Measurements from ENCODE around the gene SLC52A1. TPM values are rescaled to one million over a fixed set of nuclear protein-coding genes. Genes with fewer than 3 reads are reported as not detected.
A peak's percentile ranks its signal among the peaks of the same experiment; 100 is the strongest.

Gene SLC52A1
- polyA plus RNA-seq, 1 of the 3 experiments (the other 2 are of a cell fraction) = 0.49 TPM

DNA sequence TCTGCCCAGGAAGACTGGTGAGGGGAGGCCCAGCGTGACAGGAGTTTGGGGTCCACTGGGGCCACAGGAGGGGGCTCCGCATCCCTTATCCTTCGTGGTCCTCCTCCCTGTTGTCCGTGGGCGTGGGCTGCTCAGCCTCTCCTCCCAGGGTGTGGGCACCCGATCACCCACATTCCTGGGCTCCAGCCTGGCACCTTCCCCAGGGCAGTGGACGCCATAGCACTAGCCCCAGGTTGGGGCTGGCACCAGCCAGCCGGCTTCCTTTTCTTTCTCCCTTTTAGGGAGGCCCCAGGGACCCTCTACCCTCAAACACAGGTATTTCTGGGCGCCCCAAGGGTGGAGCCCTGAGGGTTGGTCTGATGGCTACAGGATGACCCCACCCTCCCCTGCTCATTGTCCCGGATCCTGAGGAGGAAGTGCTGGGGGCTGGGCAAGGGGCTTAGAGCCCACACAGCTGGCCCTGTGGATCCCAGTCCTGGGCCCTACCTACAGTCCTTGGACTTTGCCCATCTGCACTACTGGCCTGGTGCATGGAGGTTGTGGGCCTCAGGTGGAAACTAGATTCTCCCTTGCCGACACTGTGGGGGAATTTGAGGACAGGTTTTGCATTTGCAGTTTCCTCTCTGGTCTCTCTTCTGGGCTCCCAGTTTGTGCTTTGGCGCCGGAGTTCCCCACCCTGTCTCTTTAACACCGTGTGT, 36.3 kb downstream of the SLC52A1 start:
- CTCF ChIA-PET = interaction anchor here (0.8 to 8.1 kb wide), 4 partner anchors 11 to 33 kb away, joined by 3 to 54 read pairs (median 9); partner anchors contain the start of gene CAMTA2
- no peak overlapping the region for H2AFZ ChIP-seq (ENCODE audit: low read depth)
- peak overlapping the region in 1 of 2 experiments; percentile 24; a peak in 2 of 4 replicates for H3K27ac ChIP-seq (ENCODE audit: low read depth in 2 of 2, low read length in 1 of 2)

DNA sequence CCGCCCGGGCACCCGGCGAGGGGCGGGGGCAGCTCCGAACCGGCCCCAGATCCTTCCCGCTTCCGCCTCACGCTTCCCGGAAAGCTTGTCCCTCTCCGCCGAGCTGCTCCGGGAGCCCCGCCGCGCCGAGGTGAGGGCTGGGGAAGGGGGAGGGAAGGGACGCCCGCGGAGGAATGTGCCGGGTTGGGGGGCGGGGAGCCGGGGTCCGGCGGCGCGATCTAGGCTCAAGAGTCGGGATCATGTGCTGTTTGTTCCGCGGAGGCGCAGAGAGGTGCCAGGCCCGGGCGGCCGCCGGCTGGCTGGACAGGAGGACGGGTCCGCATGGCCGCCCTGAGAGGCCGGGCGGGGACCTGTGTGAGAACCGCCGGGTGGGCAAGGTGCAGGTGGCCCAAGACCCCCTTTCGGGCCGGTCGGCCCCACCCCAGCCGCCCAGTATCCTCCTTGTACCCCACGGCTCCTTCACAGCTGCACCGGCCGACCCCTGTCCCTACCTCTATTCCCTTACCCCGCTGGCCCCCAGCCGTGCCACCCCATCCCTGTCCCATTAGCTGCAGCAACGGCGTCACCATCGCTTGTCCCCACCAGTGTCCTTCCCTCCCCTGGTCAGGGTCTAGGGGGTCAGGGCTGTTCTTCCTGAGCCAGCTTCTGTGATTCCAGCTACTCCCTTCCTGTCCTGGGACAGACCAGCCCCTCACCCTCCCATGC, 37.0 kb downstream of the SLC52A1 start:
- 0 out of 2 replicates have a peak overlapping the region, but pooled peaks have one; percentile 76 for H2AFZ ChIP-seq (ENCODE audit: low read depth)
- H3K27ac ChIP-seq (ENCODE audit: low read depth in 2 of 2, low read length in 1 of 2) = peak overlapping the region; percentile 24 to 69; a peak in 3 of 4 replicates
- peak overlapping the region; percentile 99 for H3K4me2 ChIP-seq
- peak overlapping the region; percentile 93 to 99 for H3K4me3 ChIP-seq (ENCODE audit: low read depth in 2 of 2, low read length in 1 of 2)
- peak overlapping the region; percentile 84 for H3K9ac ChIP-seq
- H3K9me3 ChIP-seq = no peaks in the 10 kb centered on the region
- ChIA-PET CTCF (interaction anchor here (0.7 to 8.1 kb wide), 7 partner anchors 9 to 64 kb away, joined by 3 to 54 read pairs (median 4); partner anchors contain the start of genes CAMTA2 and PFN1), POLR2A (interaction anchor here (0.6 to 2.2 kb wide), 4 partner anchors 8 to 191 kb away, joined by 3 to 13 read pairs (median 5); partner anchors contain the start of gene SPAG7)
- peaks cover 20% of the 10 kb centered on the region for H4K20me1 ChIP-seq (ENCODE audit: insufficient read depth)
- peaks cover 10 to 20% of the 10 kb centered on the region in 2 experiments for H3K36me3 ChIP-seq (replicated peaks in 1 of 2; ENCODE audit: control insufficient read depth in 1 of 2, insufficient read depth in 2 of 2, low read length in 1 of 2)
- H3K27me3 ChIP-seq (ENCODE audit: insufficient read depth) = no peaks in the 10 kb centered on the region
- WGBS (ENCODE audit: low lambda C conversion rate) = 5% methylated on average over 22 of the region's 55 CpGs
- TF ChIP-seq IRF3 (IDR thresholded peaks at IDR 0.05; ENCODE audit: low read depth, low read length) = no peak
- 0 out of 2 replicates have a peak, but pooled peaks have one; percentile 6 for TF ChIP-seq POLR2AphosphoS5 (IDR thresholded peaks at IDR 0.05; ENCODE audit: low read depth, low read length)
- 0 out of 2 replicates have a peak, but pooled peaks have one; percentile 2 for TF ChIP-seq NRF1 (IDR thresholded peaks at IDR 0.05; ENCODE audit: low read depth, low read length)
- peak; percentile 66 for TF ChIP-seq MXI1 (IDR thresholded peaks at IDR 0.05; ENCODE audit: low read depth, low read length)
- TF ChIP-seq SMC3 (IDR thresholded peaks at IDR 0.05; ENCODE audit: low read depth, low read length) = no peak
- H3K9me2 ChIP-seq = no peaks in the 10 kb centered on the region
- H3K4me1 ChIP-seq (ENCODE audit: control insufficient read depth in 1 of 2, insufficient read depth in 2 of 2, low read depth in 1 of 2, low read length in 1 of 2) = peaks cover 10 to 24% of the 10 kb centered on the region in 2 experiments; a peak in 3 of 4 replicates
- peaks cover 4% of the 10 kb centered on the region for H3F3A ChIP-seq (replicated peaks; ENCODE audit: insufficient read depth)
- DNase-seq = peak; percentile 67
- H3K79me2 ChIP-seq (ENCODE audit: insufficient read depth) = peaks cover 45% of the 10 kb centered on the region

More for the DNA sequence above, 36.3 kb downstream of the SLC52A1 start:
- peaks cover 20% of the 10 kb centered on the region for H4K20me1 ChIP-seq (ENCODE audit: insufficient read depth)
- POLR2A ChIA-PET = interaction anchor here (2.2 kb wide), 1 partner anchor 32 kb away, joined by 13 read pairs; the partner anchor contains the start of gene SPAG7
- no peaks in the 10 kb centered on the region for H3K9me2 ChIP-seq
- peaks cover 10 to 24% of the 10 kb centered on the region in 2 experiments; a peak in 3 of 4 replicates for H3K4me1 ChIP-seq (ENCODE audit: control insufficient read depth in 1 of 2, insufficient read depth in 2 of 2, low read depth in 1 of 2, low read length in 1 of 2)
- peaks cover 49% of the 10 kb centered on the region for H3K79me2 ChIP-seq (ENCODE audit: insufficient read depth)
- H3K36me3 ChIP-seq (replicated peaks in 1 of 2; ENCODE audit: control insufficient read depth in 1 of 2, insufficient read depth in 2 of 2, low read length in 1 of 2) = peaks cover 17 to 27% of the 10 kb centered on the region in 2 experiments
- H3K9me3 ChIP-seq = no peaks in the 10 kb centered on the region
- H3K4me3 ChIP-seq (ENCODE audit: low read depth in 2 of 2, low read length in 1 of 2) = peak overlapping the region; percentile 93 to 99
- no peaks in the 10 kb centered on the region for H3K27me3 ChIP-seq (ENCODE audit: insufficient read depth)
- no peak for DNase-seq
- 33% methylated on average over 12 of the region's 14 CpGs for WGBS (ENCODE audit: low lambda C conversion rate)
- peak overlapping the region; percentile 99 for H3K4me2 ChIP-seq
- peak overlapping the region; percentile 84 for H3K9ac ChIP-seq
- TF ChIP-seq, protein P1, sequence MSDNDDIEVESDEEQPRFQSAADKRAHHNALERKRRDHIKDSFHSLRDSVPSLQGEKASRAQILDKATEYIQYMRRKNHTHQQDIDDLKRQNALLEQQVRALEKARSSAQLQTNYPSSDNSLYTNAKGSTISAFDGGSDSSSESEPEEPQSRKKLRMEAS (IDR thresholded peaks at IDR 0.05; ENCODE audit: low read depth) = no peak
- TF ChIP-seq RXRA (IDR thresholded peaks at IDR 0.05; ENCODE audit: borderline replicate concordance, low read depth) (no peak), NRF1 (IDR thresholded peaks at IDR 0.05; ENCODE audit: low read depth, low read length) (no peak)
- TF ChIP-seq, protein P2, sequence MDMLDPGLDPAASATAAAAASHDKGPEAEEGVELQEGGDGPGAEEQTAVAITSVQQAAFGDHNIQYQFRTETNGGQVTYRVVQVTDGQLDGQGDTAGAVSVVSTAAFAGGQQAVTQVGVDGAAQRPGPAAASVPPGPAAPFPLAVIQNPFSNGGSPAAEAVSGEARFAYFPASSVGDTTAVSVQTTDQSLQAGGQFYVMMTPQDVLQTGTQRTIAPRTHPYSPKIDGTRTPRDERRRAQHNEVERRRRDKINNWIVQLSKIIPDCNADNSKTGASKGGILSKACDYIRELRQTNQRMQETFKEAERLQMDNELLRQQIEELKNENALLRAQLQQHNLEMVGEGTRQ (IDR thresholded peaks at IDR 0.05; ENCODE audit: borderline replicate concordance, low read depth, low read length) = no peak
- H3F3A ChIP-seq (replicated peaks; ENCODE audit: insufficient read depth) = peaks cover 4% of the 10 kb centered on the region

Data from SK-N-SH (cell line).